Lower leg skin (tissue), 3 donors: ENCODE results near the gene AGBL1.

Experiments used
- CTCF ChIP-seq, 3 donors: fragments of 450-650 bp; IDR thresholded peaks; one replicate each; pipeline ENCODE4 v1.5.1; 2016; ENCODE audit warnings: antibody characterized with exemption in 3 of 3, mild to moderate bottlenecking in 3 of 3, moderate library complexity in 2 of 3
- POLR2A ChIP-seq, 2 donors: fragments of 450-650 bp; IDR thresholded peaks; one replicate each; pipeline ENCODE4 v1.6.1; 2016 to 2017; ENCODE audit warnings: antibody characterized with exemption in 2 of 2, mild to moderate bottlenecking in 1 of 2, moderate library complexity in 1 of 2

GRCh38 chr15:86155551-86155950 lies 75.9 kb downstream of the AGBL1 start:
- no peak for TF ChIP-seq POLR2A (IDR thresholded peaks at IDR 0.05)
- no peak for TF ChIP-seq CTCF (IDR thresholded peaks at IDR 0.05)
